Measurements from ENCODE around the gene CRACR2B.

CRACR2B gene

GRCh38 chr11:799641-800316 is 27.9 kb upstream of the CRACR2B start:
- Histone ChIP-seq H4K20me1 (ENCODE audit: insufficient read depth, low read length, poor library complexity, severe bottlenecking) (peaks cover 21% of the 10 kb centered on the region), H3K9me3 (ENCODE audit: insufficient read depth, low read depth, low read length) (no peaks in the 10 kb centered on the region), H3K79me2 (ENCODE audit: insufficient read depth, low read length) (peaks cover 38% of the 10 kb centered on the region; the same call in 1 of the 2 replicates), H3K36me3 (ENCODE audit: insufficient read depth, low read length) (no peaks in the 10 kb centered on the region), H3F3A (ENCODE audit: low read depth) (peaks cover 3% of the 10 kb centered on the region; the same call in 1 of the 2 replicates), H3K4me3 (ENCODE audit: low read length, poor library complexity, severe bottlenecking) (no peak overlapping the region), H3K9me2 (replicated peaks; ENCODE audit: low read depth, low read length) (no peaks in the 10 kb centered on the region), H2AFZ (ENCODE audit: low read length) (no peak overlapping the region), H3K4me2 (ENCODE audit: low read depth, low read length, poor library complexity, severe bottlenecking) (no peak overlapping the region), H3K9ac (ENCODE audit: low read depth, low read length, poor library complexity, severe bottlenecking) (no peak overlapping the region), H3K4me1 (ENCODE audit: insufficient read depth, low read length, poor library complexity, severe bottlenecking) (peaks cover 26% of the 10 kb centered on the region), H3K27me3 (ENCODE audit: insufficient read depth, low read length, poor library complexity, severe bottlenecking) (no peaks in the 10 kb centered on the region)
- TF ChIP-seq CTCF (conservative IDR thresholded peaks at IDR 0.05; ENCODE audit: low read length) (no peak), EZH2phosphoT487 (IDR thresholded peaks at IDR 0.05; ENCODE audit: borderline replicate concordance) (no peak)

GRCh38 chr11:800473-800872 is 27.2 kb upstream of the CRACR2B start:
- no peaks in the 10 kb centered on the region for H3K36me3 ChIP-seq (ENCODE audit: insufficient read depth, low read length)

GRCh38 chr11:801097-801780 is 26.5 kb upstream of the CRACR2B start:
- no peak overlapping the region for H3K4me2 ChIP-seq (ENCODE audit: low read depth, low read length, poor library complexity, severe bottlenecking)
- TF ChIP-seq CTCF (conservative IDR thresholded peaks at IDR 0.05; ENCODE audit: low read length): no peak
- no peak for TF ChIP-seq EZH2phosphoT487 (IDR thresholded peaks at IDR 0.05; ENCODE audit: borderline replicate concordance)
- no peak overlapping the region for H2AFZ ChIP-seq (ENCODE audit: low read length)
- H3K4me1 ChIP-seq (ENCODE audit: insufficient read depth, low read length, poor library complexity, severe bottlenecking): peaks cover 27% of the 10 kb centered on the region
- H3F3A ChIP-seq (ENCODE audit: low read depth): peaks cover 3% of the 10 kb centered on the region; the same call in 1 of the 2 replicates
- no peaks in the 10 kb centered on the region for H3K9me2 ChIP-seq (replicated peaks; ENCODE audit: low read depth, low read length)
- no peak overlapping the region for H3K9ac ChIP-seq (ENCODE audit: low read depth, low read length, poor library complexity, severe bottlenecking)
- H3K4me3 ChIP-seq (ENCODE audit: low read length, poor library complexity, severe bottlenecking): no peak overlapping the region
- H3K9me3 ChIP-seq (ENCODE audit: insufficient read depth, low read depth, low read length): no peaks in the 10 kb centered on the region
- peaks cover 16% of the 10 kb centered on the region for H4K20me1 ChIP-seq (ENCODE audit: insufficient read depth, low read length, poor library complexity, severe bottlenecking)
- no peaks in the 10 kb centered on the region for H3K36me3 ChIP-seq (ENCODE audit: insufficient read depth, low read length)
- H3K79me2 ChIP-seq (ENCODE audit: insufficient read depth, low read length): peaks cover 32% of the 10 kb centered on the region; the same call in 1 of the 2 replicates
- H3K27me3 ChIP-seq (ENCODE audit: insufficient read depth, low read length, poor library complexity, severe bottlenecking): no peaks in the 10 kb centered on the region

More at GRCh38 chr11:800473-800872, 27.2 kb upstream of the CRACR2B start:
- TF ChIP-seq CTCF (conservative IDR thresholded peaks at IDR 0.05; ENCODE audit: low read length) (no peak), EZH2phosphoT487 (IDR thresholded peaks at IDR 0.05; ENCODE audit: borderline replicate concordance) (no peak)
- peaks cover 32% of the 10 kb centered on the region; the same call in 1 of the 2 replicates for H3K79me2 ChIP-seq (ENCODE audit: insufficient read depth, low read length)
- no peak overlapping the region for H2AFZ ChIP-seq (ENCODE audit: low read length)
- H3K4me2 ChIP-seq (ENCODE audit: low read depth, low read length, poor library complexity, severe bottlenecking): no peak overlapping the region
- no peaks in the 10 kb centered on the region for H3K9me2 ChIP-seq (replicated peaks; ENCODE audit: low read depth, low read length)
- H3K4me1 ChIP-seq (ENCODE audit: insufficient read depth, low read length, poor library complexity, severe bottlenecking): peaks cover 25% of the 10 kb centered on the region
- no peak overlapping the region for H3K4me3 ChIP-seq (ENCODE audit: low read length, poor library complexity, severe bottlenecking)
- no peaks in the 10 kb centered on the region for H3K27me3 ChIP-seq (ENCODE audit: insufficient read depth, low read length, poor library complexity, severe bottlenecking)
- H3K9me3 ChIP-seq (ENCODE audit: insufficient read depth, low read depth, low read length): no peaks in the 10 kb centered on the region
- no peak overlapping the region for H3K9ac ChIP-seq (ENCODE audit: low read depth, low read length, poor library complexity, severe bottlenecking)
- peaks cover 3% of the 10 kb centered on the region; the same call in 1 of the 2 replicates for H3F3A ChIP-seq (ENCODE audit: low read depth)
- peaks cover 21% of the 10 kb centered on the region for H4K20me1 ChIP-seq (ENCODE audit: insufficient read depth, low read length, poor library complexity, severe bottlenecking)

All from Loucy (cell line).